Measurements from ENCODE around the gene HTR3C.

HTR3C gene

DNA sequence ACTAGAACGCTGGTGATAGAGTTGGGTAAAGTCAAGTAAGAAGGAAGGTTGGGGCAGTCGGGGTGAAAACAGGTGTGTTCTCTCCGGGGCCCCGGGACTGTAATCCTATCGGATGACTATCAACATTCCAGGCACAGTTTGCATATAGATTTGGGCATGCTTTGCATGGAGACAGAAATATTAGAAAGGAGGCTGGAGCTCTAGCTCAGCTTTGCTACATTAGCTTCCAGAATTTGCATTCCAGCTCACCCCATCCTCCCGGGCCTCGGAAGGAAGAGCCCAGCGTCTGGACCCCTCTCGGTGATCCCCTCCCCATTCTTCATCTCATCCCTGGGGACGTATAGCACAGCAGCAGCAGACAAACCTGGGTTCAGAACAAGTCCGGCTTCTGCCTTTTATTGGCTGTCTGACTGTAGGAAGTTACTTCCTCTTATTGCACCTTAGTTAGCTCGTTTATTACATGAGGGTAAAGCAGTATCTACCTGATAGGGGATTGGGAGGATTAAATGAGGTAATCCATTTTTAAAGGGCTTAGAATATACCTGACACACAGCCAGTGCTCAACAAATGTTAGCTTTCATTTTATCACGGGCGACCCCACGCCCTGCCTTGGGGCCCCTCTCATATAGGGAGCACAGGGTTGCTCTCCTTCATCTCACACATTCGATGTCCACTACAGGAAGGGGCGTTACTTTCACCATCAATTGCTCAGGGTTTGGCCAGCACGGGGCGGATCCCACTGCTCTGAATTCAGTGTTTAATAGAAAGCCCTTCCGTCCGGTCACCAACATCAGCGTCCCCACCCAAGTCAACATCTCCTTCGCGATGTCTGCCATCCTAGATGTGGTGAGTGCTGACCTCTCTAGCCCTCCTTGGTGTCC, 47.2 kb downstream of the HTR3C start:
- Histone ChIP-seq H3K4me1 (no peaks in the 10 kb centered on the region), H3K79me2 (no peaks in the 10 kb centered on the region), H3K36me3 (ENCODE audit: control insufficient read depth, insufficient read depth, low read length) (no peaks in the 10 kb centered on the region), H3K4me3 (ENCODE audit: low read depth, low read length) (no peak overlapping the region), H3K27ac (no peak overlapping the region), H3K4me2 (ENCODE audit: low read length) (no peak overlapping the region), H3K9ac (no peak overlapping the region), H3K27me3 (ENCODE audit: control insufficient read depth, insufficient read depth, low read length) (no peaks in the 10 kb centered on the region), H3K9me3 (ENCODE audit: control insufficient read depth, low read length) (no peaks in the 10 kb centered on the region), H2AFZ (no peak overlapping the region)
- TF ChIP-seq, protein P1, sequence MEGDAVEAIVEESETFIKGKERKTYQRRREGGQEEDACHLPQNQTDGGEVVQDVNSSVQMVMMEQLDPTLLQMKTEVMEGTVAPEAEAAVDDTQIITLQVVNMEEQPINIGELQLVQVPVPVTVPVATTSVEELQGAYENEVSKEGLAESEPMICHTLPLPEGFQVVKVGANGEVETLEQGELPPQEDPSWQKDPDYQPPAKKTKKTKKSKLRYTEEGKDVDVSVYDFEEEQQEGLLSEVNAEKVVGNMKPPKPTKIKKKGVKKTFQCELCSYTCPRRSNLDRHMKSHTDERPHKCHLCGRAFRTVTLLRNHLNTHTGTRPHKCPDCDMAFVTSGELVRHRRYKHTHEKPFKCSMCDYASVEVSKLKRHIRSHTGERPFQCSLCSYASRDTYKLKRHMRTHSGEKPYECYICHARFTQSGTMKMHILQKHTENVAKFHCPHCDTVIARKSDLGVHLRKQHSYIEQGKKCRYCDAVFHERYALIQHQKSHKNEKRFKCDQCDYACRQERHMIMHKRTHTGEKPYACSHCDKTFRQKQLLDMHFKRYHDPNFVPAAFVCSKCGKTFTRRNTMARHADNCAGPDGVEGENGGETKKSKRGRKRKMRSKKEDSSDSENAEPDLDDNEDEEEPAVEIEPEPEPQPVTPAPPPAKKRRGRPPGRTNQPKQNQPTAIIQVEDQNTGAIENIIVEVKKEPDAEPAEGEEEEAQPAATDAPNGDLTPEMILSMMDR (IDR thresholded peaks at IDR 0.05) = no peak

Measured in parathyroid adenoma (tissue), 2 donors.